Endometrial microvascular endothelial cells (primary cell): ENCODE data around the gene DCDC2. TPM values are rescaled to one million over a fixed set of nuclear protein-coding genes. Genes with fewer than 3 reads are reported as not detected.
"Not testable (repeated sequence)": the region's sequence is repeated elsewhere in the genome, so short reads cannot be mapped to it uniquely, and the experiment has no call there.

Experiments
- in situ Hi-C: cut with HindIII; loops from 2 replicates; pipeline ENCODE4 v1.10.0; 2017; ENCODE audit warnings: low sequenced_read_pairs, low pct_unique_long_range_greater_than_20kb; ENCODE audit errors: inconsistent ontology term
- total RNA-seq: library from RNA; depleted of rRNA; stranded (reverse); fragments of >200 nt; gene quantifications from one replicate; pipeline ENCODE4 v1.2.3, GENCODE V29; 2015; ENCODE audit errors: inconsistent ontology term

The DCDC2 gene
- total RNA-seq, 1 donor from 2014 or later: not detected

GRCh38 chr6:24330137-24330732 is 27.6 kb downstream of the DCDC2 start:
- in situ Hi-C loops: no loop called here

GRCh38 chr6:24329451-24329850 is 28.4 kb downstream of the DCDC2 start:
- in situ Hi-C loops: no loop called here

GRCh38 chr6:24329022-24329421 is 28.8 kb downstream of the DCDC2 start:
- in situ Hi-C loops: no loop called here

- in situ Hi-C loops: no loop called here
Measured at GRCh38 chr6:24327756-24328155, 30.1 kb downstream of the DCDC2 start.

GRCh38 chr6:24325978-24326377 is 31.9 kb downstream of the DCDC2 start:
- in situ Hi-C loops: no loop called here

DNA sequence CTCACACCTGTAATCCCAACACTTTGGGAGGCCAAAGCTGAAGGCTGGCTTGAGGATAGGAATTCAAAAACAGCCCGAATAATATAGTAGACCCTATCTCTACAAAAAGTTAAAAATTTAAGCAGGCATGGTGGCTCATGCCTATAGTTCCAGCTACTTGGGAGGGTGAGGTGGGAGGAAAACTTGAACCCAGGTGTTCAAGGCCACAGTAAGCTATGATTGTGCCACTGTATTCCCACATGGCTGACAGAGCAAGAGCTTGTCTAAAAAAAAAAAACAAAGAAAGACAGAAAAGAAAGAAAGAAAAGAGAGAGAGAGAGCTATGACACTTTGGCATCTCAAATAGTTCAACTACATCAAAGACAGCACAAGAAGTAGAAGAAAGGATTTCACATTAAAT is 33.2 kb downstream of the DCDC2 start:
- in situ Hi-C loops: no loop called here

DNA sequence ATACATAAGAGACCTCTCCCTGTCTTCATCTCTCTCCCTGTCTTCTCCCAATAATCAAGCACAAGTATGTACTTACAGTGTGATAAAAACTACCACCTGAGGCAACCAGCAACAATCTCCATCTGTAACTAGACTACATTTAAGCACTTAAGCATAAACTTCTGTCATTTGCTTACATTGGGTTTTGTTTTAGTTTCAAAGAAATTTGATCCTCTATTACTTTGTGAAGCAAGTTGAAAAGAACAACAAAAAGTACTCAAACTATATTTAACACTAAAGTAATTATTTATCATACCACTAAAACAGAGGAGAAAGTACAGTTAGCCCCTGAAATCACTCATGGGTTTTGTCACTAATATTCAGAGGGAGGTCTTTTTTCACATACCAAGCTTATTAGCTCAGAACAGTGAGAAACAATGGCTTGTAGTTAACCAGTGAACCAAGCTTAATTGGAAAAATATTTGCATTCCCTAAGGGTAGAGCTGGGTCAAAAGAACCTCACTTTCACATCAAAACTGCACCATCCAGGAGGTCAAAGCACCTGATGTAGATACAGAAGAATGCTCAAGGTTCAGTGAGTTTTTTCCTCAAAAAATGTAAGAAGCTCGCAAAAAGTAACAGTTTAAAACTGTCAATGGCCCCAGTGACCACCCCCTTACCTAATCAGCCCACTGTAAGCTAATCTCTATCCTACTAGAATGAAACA is 34.1 kb downstream of the DCDC2 start:
- in situ Hi-C loops: no loop called here

GRCh38 chr6:24322924-24323323 is 34.9 kb downstream of the DCDC2 start:
- in situ Hi-C loops: no loop called here

DNA sequence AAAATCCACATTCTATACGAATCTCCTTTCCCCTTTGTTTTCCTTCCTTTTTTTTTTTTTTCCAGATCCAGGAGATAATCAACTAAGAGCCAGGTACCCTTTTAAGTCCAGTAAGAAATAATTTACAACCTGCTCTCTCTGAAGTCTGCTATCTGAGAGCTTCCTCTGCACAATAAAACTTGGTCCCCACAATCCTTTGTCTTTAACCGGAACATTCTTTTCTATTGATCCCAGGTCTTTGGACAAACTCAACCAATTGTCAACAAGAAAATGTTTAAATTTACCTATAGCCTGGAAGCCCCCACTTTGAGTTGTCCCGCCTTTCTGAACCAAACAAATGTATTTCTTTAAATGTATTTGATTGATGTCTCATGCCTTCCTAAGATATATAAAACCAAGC is 35.4 kb downstream of the DCDC2 start:
- in situ Hi-C loops: not testable (repeated sequence)

DNA sequence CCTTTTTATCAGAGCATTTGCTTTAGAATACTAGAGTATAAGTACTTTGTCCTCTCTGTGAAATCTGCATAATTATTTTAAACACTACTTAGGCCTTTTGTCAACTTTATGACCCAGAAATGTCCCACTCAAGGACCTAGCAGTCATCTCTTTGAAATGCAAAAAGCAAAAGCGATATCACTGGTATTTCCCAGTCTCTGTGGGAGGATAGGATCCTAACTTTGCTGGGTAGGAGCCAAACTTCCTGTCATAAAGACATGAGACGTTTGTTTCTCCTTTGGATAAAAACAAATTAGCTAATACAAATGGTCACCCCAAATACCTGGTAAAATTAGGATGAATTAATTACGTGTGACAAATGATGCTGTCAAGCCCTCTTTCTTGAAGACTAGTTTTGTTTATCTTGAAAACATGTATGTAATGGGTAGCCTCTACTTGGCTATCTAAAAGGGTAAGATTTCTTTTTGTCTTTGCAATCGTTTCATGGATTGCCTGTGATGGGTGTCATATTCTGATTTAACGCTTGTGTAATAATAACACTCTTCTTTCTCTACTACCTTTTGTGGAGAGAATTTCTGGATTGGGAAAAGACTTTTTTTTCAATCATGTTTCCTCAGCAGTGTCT is 36.2 kb downstream of the DCDC2 start:
- in situ Hi-C loops: no loop called here

- in situ Hi-C loops: no loop called here
Measured at GRCh38 chr6:24313251-24314141, 44.4 kb downstream of the DCDC2 start.

DNA sequence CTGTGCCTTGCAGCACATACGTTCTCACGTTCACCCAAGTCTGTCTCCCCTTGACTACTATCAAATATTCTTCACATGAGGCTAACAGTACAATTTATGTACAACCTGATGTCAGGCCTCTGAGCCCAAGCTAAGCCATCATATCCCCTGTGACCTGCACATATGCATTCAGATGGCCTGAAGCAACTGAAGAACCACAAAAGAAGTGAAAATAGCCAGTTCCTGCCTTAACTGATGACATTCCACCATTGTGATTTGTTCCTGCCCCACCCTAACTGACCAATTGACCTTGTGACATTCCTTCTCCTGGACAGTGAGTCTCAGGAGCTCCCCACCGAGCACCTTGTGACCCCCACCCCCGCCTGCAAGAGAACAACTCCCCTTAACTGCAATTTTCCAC is 46.1 kb downstream of the DCDC2 start:
- in situ Hi-C loops: not testable (repeated sequence)

DNA sequence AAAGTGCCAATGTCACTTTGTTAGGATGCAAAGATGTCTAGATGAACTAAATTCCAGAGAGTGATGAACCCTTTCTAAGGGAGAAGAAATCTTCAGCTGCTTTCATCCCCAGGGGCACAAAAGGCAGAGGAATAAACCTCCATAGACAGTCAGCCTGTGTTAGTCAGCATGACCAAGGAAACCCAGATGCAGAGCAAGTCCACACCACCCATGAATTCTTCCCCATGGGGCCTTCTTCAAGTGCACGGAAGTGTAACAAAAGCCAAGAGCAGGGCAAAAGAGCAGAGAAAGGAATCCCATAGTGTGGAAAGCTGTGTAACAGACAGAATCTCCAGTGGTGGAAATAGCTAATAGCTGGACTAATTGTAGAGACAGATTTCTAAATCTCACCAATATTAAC is 50.0 kb downstream of the DCDC2 start:
- in situ Hi-C loops: no loop called here

DNA sequence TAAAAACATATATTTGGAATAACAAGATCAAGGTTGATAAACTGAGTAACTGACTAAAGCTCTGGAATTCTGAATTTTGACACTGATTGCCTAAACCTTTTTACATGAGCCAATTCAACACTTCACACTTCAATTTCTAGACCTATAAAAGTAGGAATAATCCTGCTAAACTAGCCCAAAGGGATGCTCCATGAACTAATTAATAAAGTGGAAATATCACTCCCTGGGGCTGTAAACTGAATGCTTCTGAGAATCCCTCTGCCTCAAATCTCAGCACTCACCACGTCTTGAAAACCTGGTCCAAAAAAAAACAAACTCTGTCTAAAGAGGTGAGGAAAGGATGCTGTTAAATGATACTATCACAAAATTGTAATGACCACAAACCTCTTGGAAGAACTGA is 50.9 kb downstream of the DCDC2 start:
- in situ Hi-C loops: no loop called here

DNA sequence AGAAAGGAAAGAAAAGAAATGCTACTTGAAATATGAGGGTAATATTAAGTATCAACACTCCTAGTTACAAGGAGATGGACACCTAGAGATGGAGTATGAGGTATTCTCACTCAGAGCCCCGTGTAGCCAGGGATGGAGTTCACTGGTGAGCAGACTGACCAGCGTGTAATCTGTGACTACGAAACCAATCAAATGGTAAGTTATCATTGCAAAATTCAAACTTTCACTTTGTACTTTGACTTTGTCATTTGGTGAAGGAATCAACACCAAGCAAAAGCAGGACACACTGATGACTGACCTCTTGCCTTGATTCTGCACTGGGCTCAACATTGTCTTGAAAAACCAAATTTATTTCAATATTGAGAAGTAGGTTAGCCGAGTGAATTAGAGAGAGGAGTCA is 51.8 kb downstream of the DCDC2 start:
- in situ Hi-C loops: no loop called here

DNA sequence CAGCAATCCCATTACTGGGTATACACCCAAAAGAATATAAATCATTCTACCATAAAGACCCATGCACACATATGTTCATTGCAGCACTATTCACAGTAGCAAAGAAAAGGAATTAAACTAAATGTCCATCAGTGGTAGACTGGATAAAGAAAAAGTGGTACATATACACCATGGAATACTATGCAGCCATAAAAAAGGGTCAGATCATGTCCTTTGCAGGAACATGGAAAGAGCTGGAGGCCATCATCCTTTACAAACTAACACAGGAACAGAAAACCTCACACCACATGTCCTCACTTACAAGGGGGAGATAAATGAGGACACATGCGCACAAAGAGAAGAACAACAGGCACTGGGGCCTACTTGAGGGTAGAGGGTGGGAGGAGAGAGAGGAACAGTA is 60.9 kb downstream of the DCDC2 start:
- in situ Hi-C loops: no loop called here

- in situ Hi-C loops: not testable (repeated sequence)
Measured at GRCh38 chr6:24293852-24294251, 64.0 kb downstream of the DCDC2 start.

DNA sequence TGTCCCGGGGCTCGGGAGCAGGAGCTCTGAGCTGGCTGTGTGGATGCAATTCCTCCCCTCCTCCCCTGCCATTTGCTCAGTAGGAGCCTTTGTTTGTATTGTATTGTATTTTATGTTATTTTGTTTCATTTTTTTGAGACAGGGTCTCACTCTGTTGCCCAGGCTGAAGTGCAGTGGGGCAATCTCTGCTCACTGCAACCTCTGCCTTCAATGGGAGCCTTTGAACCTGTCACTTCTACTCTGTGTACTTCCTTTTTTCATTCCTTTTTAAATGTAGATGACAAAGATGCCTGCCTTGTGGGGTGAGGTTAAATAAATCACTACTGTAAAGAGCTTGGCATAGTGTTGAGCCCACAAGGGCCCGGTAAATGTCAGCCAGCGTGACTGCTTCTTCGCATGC is 70.6 kb downstream of the DCDC2 start:
- in situ Hi-C loops: no loop called here

GRCh38 chr6:24284006-24284405 is 73.9 kb downstream of the DCDC2 start:
- in situ Hi-C loops: no loop called here
